Measurements from ENCODE around the gene HERC6.

- TF ChIP-seq TAF1 (IDR thresholded peaks at IDR 0.05; ENCODE audit: low read depth, low read length) (no peak), PAX5 (IDR thresholded peaks at IDR 0.05; ENCODE audit: insufficient read depth, low read length, severe bottlenecking) (no peak), SPI1 (IDR thresholded peaks at IDR 0.05; ENCODE audit: low read depth, low read length) (no peak), POLR2A (IDR thresholded peaks at IDR 0.05; ENCODE audit: low read depth, low read length) (no peak)
These were observed 36.1 kb downstream of the HERC6 start for GRCh38 chr4:88414755-88415154.
